Activated B cell treated with CpG ODN at 0.5 μM for 24 hours (primary cell): ENCODE measurements around the gene SLC28A1. TPM values are rescaled to one million over a fixed set of nuclear protein-coding genes. Genes with fewer than 3 reads are reported as not detected.

ENCODE experiments used
- ATAC-seq: fragments of 200-7000 bp; cut with Tn5 transposase; one replicate; pipeline ENCODE4 v1.10.0; 2021; ENCODE audit warnings: low read depth, mild to moderate bottlenecking, moderate library complexity
- CTCF ChIA-PET: fragments of 350-600 bp; sonication (Branson Sonifier 250); formaldehyde crosslinking; loops from one replicate; lab custom pipeline; 2021; ENCODE audit warnings: antibody characterized with exemption; lab: Charles Lee
- POLR2A ChIA-PET: fragments of 350-600 bp; sonication (Branson Sonifier 250); formaldehyde crosslinking; loops from one replicate; lab custom pipeline; 2021; ENCODE audit warnings: antibody characterized with exemption; lab: Charles Lee
- DNase-seq: peaks from one replicate; pipeline ENCODE4 v3.0.0; 2022
- H3K27ac Mint-ChIP-seq: one replicate; pipeline ENCODE4 v1.8.0; 2020; ENCODE audit warnings: mixed read lengths
- H3K27me3 Mint-ChIP-seq: one replicate; pipeline ENCODE4 v1.8.0; 2021; ENCODE audit warnings: mixed read lengths
- H3K36me3 Mint-ChIP-seq: one replicate; pipeline ENCODE4 v1.8.0; 2021; ENCODE audit warnings: low read depth, mixed read lengths
- H3K4me1 Mint-ChIP-seq: one replicate; pipeline ENCODE4 v1.8.0; 2021; ENCODE audit warnings: mixed read lengths
- H3K4me3 Mint-ChIP-seq: one replicate; pipeline ENCODE4 v1.8.0; 2020; ENCODE audit warnings: mild to moderate bottlenecking, mixed read lengths
- H3K9me3 Mint-ChIP-seq: one replicate; pipeline ENCODE4 v1.8.0; 2020; ENCODE audit warnings: mixed read lengths
- intact Hi-C: fragments of 100-400 bp; cut with micrococcal nuclease; formaldehyde crosslinking; loops from one replicate; pipeline ENCODE4 v1.15.1; 2024
- total RNA-seq: library from RNA; stranded (reverse); gene quantifications from 2 replicates; pipeline ENCODE4 v1.2.3, GENCODE V29; 2022
- TF ChIP-seq, protein P1 (sequence below): fragments of 200-600 bp; IDR thresholded peaks from one replicate; pipeline ENCODE4 v1.8.0; 2022; ENCODE audit warnings: antibody characterized with exemption, mild to moderate bottlenecking

SLC28A1 gene
- total RNA-seq, 1 donor from 2014 or later, result not detected

DNA sequence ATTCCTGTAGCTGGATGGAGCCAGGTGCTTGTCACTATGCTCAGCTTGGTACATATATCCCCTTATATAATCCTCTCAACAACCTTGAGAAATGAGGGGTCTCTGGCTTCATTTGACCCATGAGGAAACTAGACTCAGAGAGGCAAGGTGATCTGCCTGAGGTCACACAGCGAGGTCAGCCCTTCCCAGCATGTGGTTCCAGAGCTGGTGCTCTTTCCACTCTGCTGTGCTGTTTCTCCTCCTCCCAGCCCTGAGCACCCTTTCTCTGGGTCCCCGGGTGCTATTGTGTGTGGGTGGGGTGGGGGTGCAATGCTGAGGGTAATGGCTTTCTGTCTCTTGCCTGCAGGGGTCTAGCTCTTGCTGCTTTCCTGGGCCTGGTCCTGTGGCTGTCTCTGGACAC, 19.3 kb downstream of the SLC28A1 start:
- CTCF ChIA-PET, result no interaction called here
- Mint-ChIP-seq H3K9me3 (peaks cover 7% of the 10 kb centered on the region), H3K4me1 (no peaks in the 10 kb centered on the region), H3K27ac (no peak overlapping the region), H3K36me3 (no peaks in the 10 kb centered on the region), H3K4me3 (no peak overlapping the region), H3K27me3 (peaks cover 3% of the 10 kb centered on the region)
- intact Hi-C loops, result no loop called here
- TF ChIP-seq, protein P1, sequence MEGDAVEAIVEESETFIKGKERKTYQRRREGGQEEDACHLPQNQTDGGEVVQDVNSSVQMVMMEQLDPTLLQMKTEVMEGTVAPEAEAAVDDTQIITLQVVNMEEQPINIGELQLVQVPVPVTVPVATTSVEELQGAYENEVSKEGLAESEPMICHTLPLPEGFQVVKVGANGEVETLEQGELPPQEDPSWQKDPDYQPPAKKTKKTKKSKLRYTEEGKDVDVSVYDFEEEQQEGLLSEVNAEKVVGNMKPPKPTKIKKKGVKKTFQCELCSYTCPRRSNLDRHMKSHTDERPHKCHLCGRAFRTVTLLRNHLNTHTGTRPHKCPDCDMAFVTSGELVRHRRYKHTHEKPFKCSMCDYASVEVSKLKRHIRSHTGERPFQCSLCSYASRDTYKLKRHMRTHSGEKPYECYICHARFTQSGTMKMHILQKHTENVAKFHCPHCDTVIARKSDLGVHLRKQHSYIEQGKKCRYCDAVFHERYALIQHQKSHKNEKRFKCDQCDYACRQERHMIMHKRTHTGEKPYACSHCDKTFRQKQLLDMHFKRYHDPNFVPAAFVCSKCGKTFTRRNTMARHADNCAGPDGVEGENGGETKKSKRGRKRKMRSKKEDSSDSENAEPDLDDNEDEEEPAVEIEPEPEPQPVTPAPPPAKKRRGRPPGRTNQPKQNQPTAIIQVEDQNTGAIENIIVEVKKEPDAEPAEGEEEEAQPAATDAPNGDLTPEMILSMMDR, result no peak
- ATAC-seq (no peak), DNase-seq (no peak)
- POLR2A ChIA-PET, result no interaction called here

DNA sequence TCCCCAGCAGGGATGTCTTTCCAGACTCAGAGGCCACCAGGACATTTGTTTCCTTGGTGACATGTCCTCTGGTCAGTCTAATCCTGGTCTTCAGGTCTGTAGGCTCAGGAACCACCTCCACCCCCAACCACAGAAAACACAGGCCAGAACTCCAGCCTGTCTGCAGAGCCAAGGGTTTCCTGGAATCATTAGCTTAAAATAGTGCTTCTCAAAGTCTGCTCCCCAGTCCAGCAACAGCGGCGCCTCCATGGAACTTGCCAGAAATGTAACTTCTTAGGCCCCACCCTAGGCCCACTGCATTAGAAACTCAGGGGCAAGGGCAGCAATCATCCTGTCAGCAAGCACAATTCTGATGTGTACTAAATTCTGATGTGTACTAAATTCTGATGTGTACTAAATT, 20.0 kb downstream of the SLC28A1 start:
- ATAC-seq, result no peak
- TF ChIP-seq, protein P1, result no peak
- H3K4me1 Mint-ChIP-seq, result no peaks in the 10 kb centered on the region
- DNase-seq, result no peak
- POLR2A ChIA-PET, result interaction anchor here (0.6 kb wide), 1 partner anchor 141 kb away, joined by 3 read pairs; no protein-coding TSS in a partner anchor
- peaks cover 2% of the 10 kb centered on the region for H3K27me3 Mint-ChIP-seq
- H3K9me3 Mint-ChIP-seq, result peaks cover 7% of the 10 kb centered on the region
- no peak overlapping the region for H3K27ac Mint-ChIP-seq
- CTCF ChIA-PET, result no interaction called here
- no peak overlapping the region for H3K4me3 Mint-ChIP-seq
- intact Hi-C loops, result no loop called here
- H3K36me3 Mint-ChIP-seq, result no peaks in the 10 kb centered on the region

DNA sequence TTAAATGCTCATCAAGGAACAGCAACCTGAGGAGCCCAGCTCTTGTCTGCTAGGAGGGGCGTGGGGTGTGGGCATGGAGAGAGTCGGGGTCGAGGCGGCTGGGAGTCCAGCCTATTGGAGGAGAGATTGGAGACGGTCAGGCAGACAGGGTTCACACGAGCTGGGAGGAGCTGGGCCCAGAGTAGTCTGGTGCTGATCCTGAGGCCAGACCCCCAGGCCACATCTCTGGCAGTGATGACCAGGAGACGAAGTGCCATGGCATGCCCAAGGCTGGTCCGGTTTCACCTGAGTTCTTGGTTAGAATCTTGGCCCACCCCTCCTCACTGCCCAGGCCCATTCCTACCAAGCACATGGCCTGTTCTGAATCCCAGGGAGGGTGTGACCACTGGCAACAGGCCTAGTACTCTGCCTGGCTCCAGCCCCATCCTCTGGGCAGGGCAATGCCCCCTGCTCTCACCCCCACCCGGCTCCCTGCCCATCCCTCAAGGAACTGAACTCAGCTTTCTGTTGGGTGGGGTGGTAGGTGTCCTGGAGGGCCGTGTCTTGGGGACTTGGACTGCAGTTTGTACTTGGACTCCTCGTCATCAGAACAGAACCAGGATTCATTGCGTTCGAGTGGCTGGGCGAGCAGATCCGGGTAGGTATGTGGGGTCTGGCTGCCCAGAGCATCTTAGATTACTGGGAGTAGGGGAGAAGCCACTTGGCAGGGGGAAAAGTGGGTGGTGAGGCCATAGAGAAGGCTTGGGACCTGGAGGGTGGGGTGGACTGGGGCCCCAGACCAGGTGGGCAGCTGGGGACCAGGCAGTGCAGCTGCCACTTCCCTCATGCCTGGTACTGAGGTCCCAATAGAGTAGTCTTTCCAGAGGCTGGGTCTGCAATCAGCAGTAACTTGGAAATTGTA, 20.8 kb downstream of the SLC28A1 start:
- CTCF ChIA-PET, result no interaction called here
- H3K9me3 Mint-ChIP-seq, result peaks cover 7% of the 10 kb centered on the region
- TF ChIP-seq, protein P1, result no peak
- POLR2A ChIA-PET, result no interaction called here
- no peak for ATAC-seq
- DNase-seq, result no peak
- no peak overlapping the region for H3K4me3 Mint-ChIP-seq
- no peaks in the 10 kb centered on the region for H3K4me1 Mint-ChIP-seq
- no peaks in the 10 kb centered on the region for H3K27me3 Mint-ChIP-seq
- no peak overlapping the region for H3K27ac Mint-ChIP-seq
- intact Hi-C loops, result no loop called here
- H3K36me3 Mint-ChIP-seq, result no peaks in the 10 kb centered on the region

DNA sequence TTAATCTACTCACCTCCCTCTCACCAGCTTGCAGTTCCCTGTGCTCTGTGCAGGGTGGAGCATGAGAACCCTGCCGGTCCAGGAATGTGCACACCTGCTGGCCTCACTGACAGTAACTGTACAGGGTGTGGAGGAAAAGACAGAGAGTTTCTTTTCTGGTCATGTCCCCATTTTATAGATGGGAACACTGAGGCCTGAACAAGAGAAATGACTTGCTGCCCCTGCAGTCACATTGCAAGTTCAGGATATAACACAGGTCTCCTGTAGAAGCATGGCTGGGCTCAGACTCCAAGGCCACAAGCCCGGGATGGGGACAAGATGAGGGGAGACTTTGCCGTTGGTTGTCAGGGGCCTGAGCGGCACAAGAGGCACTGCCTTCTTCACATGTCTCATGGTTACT, 23.3 kb downstream of the SLC28A1 start:
- H3K36me3 Mint-ChIP-seq, result no peaks in the 10 kb centered on the region
- intact Hi-C loops, result no loop called here
- CTCF ChIA-PET, result no interaction called here
- no peaks in the 10 kb centered on the region for H3K4me1 Mint-ChIP-seq
- no peaks in the 10 kb centered on the region for H3K9me3 Mint-ChIP-seq
- DNase-seq, result no peak
- H3K27ac Mint-ChIP-seq, result no peak overlapping the region
- no peak for ATAC-seq
- peaks cover 3% of the 10 kb centered on the region for H3K27me3 Mint-ChIP-seq
- TF ChIP-seq, protein P1, result no peak
- no peak overlapping the region for H3K4me3 Mint-ChIP-seq
- POLR2A ChIA-PET, result no interaction called here

DNA sequence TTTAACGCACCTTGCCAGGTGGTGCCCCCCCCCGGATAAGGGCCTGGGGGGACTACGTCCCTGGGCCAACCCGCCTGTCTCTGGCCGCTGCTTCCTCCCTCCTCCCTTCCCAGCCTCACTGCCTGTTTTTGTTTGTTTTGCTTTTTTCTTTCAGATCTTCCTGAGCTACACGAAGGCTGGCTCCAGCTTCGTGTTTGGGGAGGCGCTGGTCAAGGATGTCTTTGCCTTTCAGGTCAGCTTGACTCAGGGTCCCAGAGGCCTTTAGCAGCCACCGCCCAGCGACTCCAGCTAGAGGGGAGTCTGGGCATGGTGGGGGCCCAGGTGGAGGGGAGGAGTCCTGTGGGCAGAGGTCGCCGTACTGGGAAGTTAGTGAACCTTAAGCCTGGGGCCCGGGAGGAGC, 24.1 kb downstream of the SLC28A1 start:
- DNase-seq, result no peak
- Mint-ChIP-seq H3K36me3 (no peaks in the 10 kb centered on the region), H3K27me3 (peaks cover 3% of the 10 kb centered on the region), H3K9me3 (no peaks in the 10 kb centered on the region), H3K4me3 (no peak overlapping the region), H3K27ac (no peak overlapping the region), H3K4me1 (no peaks in the 10 kb centered on the region)
- ChIA-PET POLR2A (no interaction called here), CTCF (no interaction called here)
- TF ChIP-seq, protein P1, result no peak
- ATAC-seq, result no peak
- intact Hi-C loops, result no loop called here
